CD14-positive monocyte (primary cell): ENCODE results near the gene HLA-C. TPM values are rescaled to one million over a fixed set of nuclear protein-coding genes. Genes with fewer than 3 reads are reported as not detected.
"Not testable (repeated sequence)": the region's sequence is repeated elsewhere in the genome, so short reads cannot be mapped to it uniquely, and the experiment has no call there.

ENCODE experiments used
- DNase-seq, 3 donors: peaks; one replicate each; pipeline ENCODE4 v3.0.0-alpha.2; 2011 to 2022
- H2AFZ ChIP-seq: 2 replicates; pipeline ENCODE4 v1.6.0; 2012; ENCODE audit warnings: mild to moderate bottlenecking, low read depth, low read length, inconsistent platforms; ENCODE audit not compliant: insufficient read depth, poor library complexity, severe bottlenecking
- H3K27ac ChIP-seq, 2 donors: 1 replicate in 1 of 2; 2 replicates in 1 of 2; pipeline ENCODE4 v1.5.1; 2012 to 2013; ENCODE audit warnings: low read length in 2 of 2, control low read depth in 1 of 2, inconsistent platforms in 1 of 2, low read depth in 1 of 2, mild to moderate bottlenecking in 1 of 2
- H3K27me3 ChIP-seq, 2 donors: one replicate each; pipeline versions ENCODE4 v1.6.0 to v1.6.1; 2011 to 2013; ENCODE audit warnings: low read length in 2 of 2; ENCODE audit not compliant: control insufficient read depth in 2 of 2, insufficient read depth in 2 of 2
- H3K36me3 ChIP-seq, 2 donors: replicated peaks in 1 of 2; 1 replicate in 1 of 2; 2 replicates in 1 of 2; pipeline versions ENCODE4 v1.5.1 to v1.6.1; 2012 to 2013; ENCODE audit warnings: low read length in 2 of 2, control low read depth in 1 of 2, inconsistent platforms in 1 of 2, mild to moderate bottlenecking in 1 of 2; ENCODE audit not compliant: insufficient read depth in 2 of 2, control insufficient read depth in 1 of 2
- H3K4me1 ChIP-seq, 2 donors: 1 replicate in 1 of 2; 2 replicates in 1 of 2; pipeline versions ENCODE4 v1.5.1 to v1.6.1; 2012 to 2013; ENCODE audit warnings: low read length in 2 of 2, control low read depth in 1 of 2, inconsistent platforms in 1 of 2, mild to moderate bottlenecking in 1 of 2, moderate library complexity in 1 of 2; ENCODE audit not compliant: insufficient read depth in 2 of 2, control insufficient read depth in 1 of 2
- H3K4me2 ChIP-seq: replicated peaks from 2 replicates; pipeline ENCODE3; 2012; ENCODE audit warnings: low read length, moderate library complexity, mild to moderate bottlenecking; ENCODE audit not compliant: poor library complexity, severe bottlenecking; ENCODE audit errors: extremely low read depth
- H3K4me3 ChIP-seq, 3 experiments: fragments of 200-600 bp in 1 of 3; sonication (generic) in 1 of 3; replicated peaks in 1 of 3; 1 replicate in 2 of 3; 2 replicates in 1 of 3; pipeline ENCODE4 v1.5.1; 2011 to 2013; ENCODE audit warnings: low read length in 3 of 3, mild to moderate bottlenecking in 3 of 3, control low read depth in 2 of 3, low read depth in 2 of 3, inconsistent platforms in 1 of 3, moderate library complexity in 1 of 3
- H3K79me2 ChIP-seq: 2 replicates; pipeline ENCODE4 v1.6.0; 2012; ENCODE audit warnings: mild to moderate bottlenecking, control low read depth, inconsistent platforms, low read length, moderate library complexity; ENCODE audit not compliant: insufficient read depth
- H3K9ac ChIP-seq: 2 replicates; pipeline ENCODE4 v1.6.0; 2017; ENCODE audit warnings: low read length, mild to moderate bottlenecking; ENCODE audit not compliant: insufficient read depth, poor library complexity, severe bottlenecking
- H3K9me3 ChIP-seq, 2 donors: replicated peaks in 1 of 2; 1 replicate in 1 of 2; 2 replicates in 1 of 2; pipeline versions ENCODE4 v1.5.1 to v1.6.1; 2012 to 2013; ENCODE audit warnings: low read length in 2 of 2, control low read depth in 1 of 2; ENCODE audit not compliant: control insufficient read depth in 1 of 2, insufficient read depth in 1 of 2
- H4K20me1 ChIP-seq: 2 replicates; pipeline ENCODE4 v1.6.0; 2012; ENCODE audit warnings: mild to moderate bottlenecking, low read length, control low read depth, moderate library complexity; ENCODE audit not compliant: insufficient read depth
- H3K27ac Mint-ChIP-seq, 7 donors: one replicate each; pipeline ENCODE4 v1.8.0; 2020; ENCODE audit warnings: mild to moderate bottlenecking in 7 of 7, mixed read lengths in 7 of 7, moderate library complexity in 6 of 7, inconsistent platforms in 2 of 7
- H3K27me3 Mint-ChIP-seq, 3 donors: one replicate each; pipeline ENCODE4 v1.8.0; 2021 to 2022; ENCODE audit warnings: low read depth in 3 of 3, mild to moderate bottlenecking in 3 of 3, mixed read lengths in 3 of 3, moderate library complexity in 3 of 3, inconsistent platforms in 1 of 3
- H3K36me3 Mint-ChIP-seq, 2 donors: one replicate each; pipeline ENCODE4 v1.8.0; 2020; ENCODE audit warnings: mixed read lengths in 2 of 2, inconsistent platforms in 1 of 2, mild to moderate bottlenecking in 1 of 2
- H3K4me1 Mint-ChIP-seq: one replicate; pipeline ENCODE4 v1.8.0; 2020; ENCODE audit warnings: mild to moderate bottlenecking, mixed read lengths
- H3K4me3 Mint-ChIP-seq, 2 donors: one replicate each; pipeline ENCODE4 v1.8.0; 2020; ENCODE audit warnings: mild to moderate bottlenecking in 2 of 2, mixed read lengths in 2 of 2, moderate library complexity in 1 of 2
- H3K9me3 Mint-ChIP-seq, 7 donors: one replicate each; pipeline ENCODE4 v1.8.0; 2020 to 2022; ENCODE audit warnings: mixed read lengths in 7 of 7, mild to moderate bottlenecking in 6 of 7, moderate library complexity in 6 of 7, inconsistent platforms in 2 of 7
- WGBS: methylation state at CpG from one replicate; pipeline ENCODE4 v1.1.5; 2013; ENCODE audit warnings: missing lambda C conversion rate; ENCODE audit not compliant: insufficient coverage; 5-methylcytosine and 5-hydroxymethylcytosine counted together
- intact Hi-C, 2 donors: fragments of 100-400 bp; cut with micrococcal nuclease; formaldehyde crosslinking; loops; one replicate each; pipeline versions ENCODE4 v1.15.0 to v1.15.1; 2023
- polyA plus RNA-seq, 3 donors: library from polyadenylated mRNA; depleted of rRNA in 1 of 3; unstranded in 2 of 3; stranded (reverse) in 1 of 3; fragments of 300-500 nt in 2 of 3; fragments of >200 nt in 1 of 3; fragmentation: Illumina TruSeq in 2 of 3; gene quantifications; 1 replicate in 2 of 3; 2 replicates in 1 of 3; pipeline ENCODE4 v1.2.3, GENCODE V29; 2012 to 2021
- TF ChIP-seq, protein P1 (sequence below): fragments of 200-600 bp; IDR thresholded peaks from one replicate; pipeline ENCODE4 v1.8.0; 2022; ENCODE audit warnings: antibody characterized with exemption, mild to moderate bottlenecking

Gene HLA-C
- polyA plus RNA-seq, 3 donors: 1,088 to 2,224 (median 1,829) TPM

DNA sequence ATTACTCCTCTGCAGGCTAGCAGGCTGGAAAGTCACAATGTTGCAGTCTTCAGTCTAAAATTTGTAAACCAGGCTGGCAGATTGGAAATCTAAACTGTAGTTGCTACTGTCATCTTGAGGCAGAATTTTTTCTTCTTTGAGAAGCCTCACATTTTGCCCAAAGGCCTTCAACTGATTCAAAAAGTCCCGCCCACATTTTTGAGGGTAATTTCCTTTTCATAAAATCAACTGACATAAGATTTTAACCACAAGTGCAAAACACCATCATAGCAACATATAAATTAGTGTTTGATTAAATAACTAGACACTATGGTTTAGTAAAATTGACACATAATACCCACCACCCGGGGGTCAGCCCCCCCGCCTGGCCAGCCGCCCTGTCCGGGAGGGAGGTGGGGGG is 28.4 kb downstream of the HLA-C start:
- H3K4me3 ChIP-seq: no peak overlapping the region
- Mint-ChIP-seq H3K27me3 (peaks cover 0 to 2% (median 1%) of the 10 kb centered on the region in 3 donors), H3K4me3 (no peak overlapping the region), H3K4me1 (no peaks in the 10 kb centered on the region), H3K36me3 (no peaks in the 10 kb centered on the region), H3K27ac (no peak overlapping the region), H3K9me3 (peaks cover 9 to 23% (median 16%) of the 10 kb centered on the region in 7 donors)
- WGBS: no CpG with 5 or more reads among the region's 5 CpGs
- H3K27me3 ChIP-seq: no peaks in the 10 kb centered on the region
- no peak overlapping the region for H3K4me2 ChIP-seq
- H3K9ac ChIP-seq: no peak overlapping the region
- no peak overlapping the region for H2AFZ ChIP-seq
- H3K79me2 ChIP-seq: no peaks in the 10 kb centered on the region
- H3K4me1 ChIP-seq: no peaks in the 10 kb centered on the region
- H3K9me3 ChIP-seq: peaks cover 3 to 4% of the 10 kb centered on the region in 2 donors
- intact Hi-C loops: no loop called here
- H3K27ac ChIP-seq: no peak overlapping the region
- H4K20me1 ChIP-seq: no peaks in the 10 kb centered on the region
- TF ChIP-seq, protein P1, sequence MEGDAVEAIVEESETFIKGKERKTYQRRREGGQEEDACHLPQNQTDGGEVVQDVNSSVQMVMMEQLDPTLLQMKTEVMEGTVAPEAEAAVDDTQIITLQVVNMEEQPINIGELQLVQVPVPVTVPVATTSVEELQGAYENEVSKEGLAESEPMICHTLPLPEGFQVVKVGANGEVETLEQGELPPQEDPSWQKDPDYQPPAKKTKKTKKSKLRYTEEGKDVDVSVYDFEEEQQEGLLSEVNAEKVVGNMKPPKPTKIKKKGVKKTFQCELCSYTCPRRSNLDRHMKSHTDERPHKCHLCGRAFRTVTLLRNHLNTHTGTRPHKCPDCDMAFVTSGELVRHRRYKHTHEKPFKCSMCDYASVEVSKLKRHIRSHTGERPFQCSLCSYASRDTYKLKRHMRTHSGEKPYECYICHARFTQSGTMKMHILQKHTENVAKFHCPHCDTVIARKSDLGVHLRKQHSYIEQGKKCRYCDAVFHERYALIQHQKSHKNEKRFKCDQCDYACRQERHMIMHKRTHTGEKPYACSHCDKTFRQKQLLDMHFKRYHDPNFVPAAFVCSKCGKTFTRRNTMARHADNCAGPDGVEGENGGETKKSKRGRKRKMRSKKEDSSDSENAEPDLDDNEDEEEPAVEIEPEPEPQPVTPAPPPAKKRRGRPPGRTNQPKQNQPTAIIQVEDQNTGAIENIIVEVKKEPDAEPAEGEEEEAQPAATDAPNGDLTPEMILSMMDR: no peak
- no peaks in the 10 kb centered on the region for H3K36me3 ChIP-seq
- no peak for DNase-seq

DNA sequence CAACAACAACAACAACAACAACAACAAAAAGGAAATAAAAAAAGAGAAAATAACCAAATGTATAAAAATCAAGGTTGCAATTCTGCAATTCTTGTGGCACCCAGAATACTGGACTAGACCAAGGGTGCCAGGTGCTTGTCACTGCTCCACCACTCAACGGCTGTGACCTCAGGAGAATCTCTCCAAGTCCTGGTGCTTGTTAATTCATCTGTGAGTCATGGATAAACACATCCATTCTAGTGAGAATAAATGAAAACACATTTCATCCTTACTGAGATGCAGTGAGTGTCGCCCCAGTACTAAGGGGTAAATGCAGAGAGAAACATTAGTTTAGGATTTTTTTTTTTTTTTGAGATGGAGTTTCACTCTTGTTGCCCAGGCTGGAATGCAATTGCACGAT is 32.0 kb downstream of the HLA-C start:
- no peaks in the 10 kb centered on the region for H3K79me2 ChIP-seq
- DNase-seq: no peak
- H3K27me3 ChIP-seq: no peaks in the 10 kb centered on the region
- no peaks in the 10 kb centered on the region for H3K36me3 ChIP-seq
- WGBS: no CpG with 5 or more reads among the region's 3 CpGs
- TF ChIP-seq, protein P1: no peak
- Mint-ChIP-seq H3K9me3 (peaks cover 0 to 3% (median 0%) of the 10 kb centered on the region in 7 donors), H3K36me3 (no peaks in the 10 kb centered on the region), H3K4me1 (peaks cover 5% of the 10 kb centered on the region), H3K27ac (no peak overlapping the region), H3K4me3 (no peak overlapping the region), H3K27me3 (peaks cover 1 to 6% (median 3%) of the 10 kb centered on the region in 3 donors)
- H3K4me3 ChIP-seq: no peak overlapping the region
- H4K20me1 ChIP-seq: no peaks in the 10 kb centered on the region
- intact Hi-C loops: no loop called here
- H2AFZ ChIP-seq: no peak overlapping the region
- H3K27ac ChIP-seq: no peak overlapping the region
- no peaks in the 10 kb centered on the region for H3K9me3 ChIP-seq
- H3K4me2 ChIP-seq: no peak overlapping the region
- no peak overlapping the region for H3K9ac ChIP-seq
- H3K4me1 ChIP-seq: no peaks in the 10 kb centered on the region

DNA sequence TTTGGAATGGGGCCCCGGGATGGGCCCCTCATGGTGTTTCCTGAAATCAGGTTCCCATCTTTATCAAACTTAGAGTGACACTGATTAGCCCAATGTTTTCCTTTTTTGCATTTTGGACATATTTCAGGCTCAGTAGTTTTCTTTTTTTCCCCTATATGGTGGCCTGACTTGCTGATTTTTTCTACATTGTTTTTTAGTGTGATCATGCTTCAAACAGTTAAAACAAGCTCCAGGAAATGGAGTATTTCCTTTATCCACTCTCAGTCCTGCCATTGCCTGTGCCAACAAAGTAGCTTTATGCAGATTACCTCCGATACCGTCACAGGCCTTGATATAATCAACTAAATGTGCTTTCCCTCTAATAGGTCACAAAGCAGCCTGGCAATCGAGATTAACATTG is 37.8 kb downstream of the HLA-C start:
- H3K27me3 ChIP-seq, DNase-seq, H3K36me3 ChIP-seq, H2AFZ ChIP-seq, H3K4me2 ChIP-seq, H3K27ac ChIP-seq, H3K9me3 Mint-ChIP-seq, intact Hi-C loops, H3K79me2 ChIP-seq, H3K9ac ChIP-seq, H3K9me3 ChIP-seq, H4K20me1 ChIP-seq, H3K27ac Mint-ChIP-seq, H3K4me3 Mint-ChIP-seq, H3K36me3 Mint-ChIP-seq, H3K4me1 ChIP-seq, H3K4me3 ChIP-seq: not testable (repeated sequence)
- H3K27me3 Mint-ChIP-seq: peaks cover 1 to 13% (median 6%) of the 10 kb centered on the region in 3 donors
- peaks cover 11% of the 10 kb centered on the region for H3K4me1 Mint-ChIP-seq
- WGBS: no CpG with 5 or more reads among the region's 4 CpGs
